Endothelial cell of umbilical vein (primary cell): ENCODE results near the gene OTX2. TPM values are rescaled to one million over a fixed set of nuclear protein-coding genes. Genes with fewer than 3 reads are reported as not detected.

ENCODE experiments used
- BruUV-seq: library from RNA; stranded (reverse); fragments of 400-500 nt; replicated peaks from 2 replicates; lab custom pipeline; 2021; lab: Mats Ljungman, UMichigan
- CTCF ChIA-PET: fragments of 300-600, 350-600 bp; sonication (Branson Sonifier 250); formaldehyde crosslinking; loops from one replicate; lab custom pipeline; 2021; ENCODE audit warnings: antibody characterized with exemption, inconsistent platforms; lab: Charles Lee
- POLR2A ChIA-PET: fragments of 300-600, 350-600 bp; sonication (Branson Sonifier 250); formaldehyde crosslinking; loops from one replicate; lab custom pipeline; 2021; ENCODE audit warnings: antibody characterized with exemption, inconsistent platforms; lab: Charles Lee
- DNase-seq: peaks from one replicate; pipeline ENCODE4 v3.0.0-alpha.2; 2011; ENCODE audit warnings: low read depth, low spot score
- FAIRE-seq: peaks from 2 replicates; lab custom pipeline; 2011; peaks lifted over from hg19 to GRCh38; lab: Jason Lieb, UNC
- H2AFZ ChIP-seq: 2 replicates; pipeline ENCODE4 v1.6.0; 2012; ENCODE audit warnings: low read depth, low read length, control low read depth, inconsistent platforms
- H3K27ac ChIP-seq: 2 replicates; pipeline ENCODE4 v1.5.1; 2011; ENCODE audit warnings: low read depth, mild to moderate bottlenecking, control low read depth, low read length, moderate library complexity; ENCODE audit not compliant: insufficient read depth
- H3K27me3 ChIP-seq, 2 experiments: 2 replicates each; pipeline versions ENCODE4 v1.6.0 to v1.6.1; 2011; ENCODE audit warnings: low read length in 2 of 2, mixed read lengths in 1 of 2; ENCODE audit not compliant: control insufficient read depth in 2 of 2, insufficient read depth in 2 of 2
- H3K36me3 ChIP-seq, 2 experiments: 2 replicates in 1 of 2; 3 replicates in 1 of 2; pipeline ENCODE4 v1.5.1; 2011; ENCODE audit warnings: low read length in 2 of 2, mild to moderate bottlenecking in 1 of 2, moderate library complexity in 1 of 2; ENCODE audit not compliant: control insufficient read depth in 2 of 2, insufficient read depth in 2 of 2; ENCODE audit errors: extremely low read depth in 1 of 2
- H3K4me1 ChIP-seq: 3 replicates; pipeline ENCODE4 v1.5.1; 2011; ENCODE audit warnings: mild to moderate bottlenecking, low read length; ENCODE audit not compliant: control insufficient read depth, insufficient read depth; ENCODE audit errors: extremely low read depth
- H3K4me2 ChIP-seq: 2 replicates; pipeline ENCODE4 v1.6.1; 2011; ENCODE audit warnings: low read length, control low read depth, mixed read lengths; ENCODE audit not compliant: insufficient read depth
- H3K4me3 ChIP-seq, 3 experiments: fragments of 200-600 bp in 1 of 3; sonication (generic), shearing (Covaris generic) in 1 of 3; replicated peaks in 1 of 3; 2 replicates each; pipeline ENCODE4 v1.5.1; 2011 to 2016; ENCODE audit warnings: control low read depth in 3 of 3, low read length in 3 of 3, mild to moderate bottlenecking in 2 of 3, inconsistent platforms in 1 of 3, low read depth in 1 of 3, moderate library complexity in 1 of 3; ENCODE audit not compliant: insufficient read depth in 1 of 3
- H3K79me2 ChIP-seq: 2 replicates; pipeline ENCODE4 v1.6.0; 2012; ENCODE audit warnings: low read length, inconsistent platforms; ENCODE audit not compliant: control insufficient read depth, insufficient read depth
- H3K9ac ChIP-seq: replicated peaks from 2 replicates; pipeline ENCODE3; 2011; ENCODE audit warnings: low read length, control low read depth; ENCODE audit not compliant: insufficient read depth; ENCODE audit errors: extremely low read depth
- H3K9me1 ChIP-seq: replicated peaks from 3 replicates; pipeline ENCODE4 v1.6.0; 2011; ENCODE audit warnings: mild to moderate bottlenecking, low read length; ENCODE audit not compliant: control insufficient read depth, insufficient read depth; ENCODE audit errors: extremely low read depth
- H3K9me3 ChIP-seq: replicated peaks from 2 replicates; pipeline ENCODE4 v1.5.1; 2012; ENCODE audit warnings: low read length, inconsistent platforms; ENCODE audit not compliant: control insufficient read depth, insufficient read depth
- H4K20me1 ChIP-seq: replicated peaks from 2 replicates; pipeline ENCODE3; 2011; ENCODE audit warnings: mild to moderate bottlenecking, low read length; ENCODE audit not compliant: control insufficient read depth, insufficient read depth; ENCODE audit errors: extremely low read depth
- EZH2 ChIP-seq: IDR thresholded peaks from 2 replicates; pipeline ENCODE4 v1.6.1; 2012; ENCODE audit warnings: borderline replicate concordance, low read depth, mild to moderate bottlenecking, moderate library complexity, low read length, inconsistent platforms; ENCODE audit not compliant: severe bottlenecking
- FOS ChIP-seq: IDR thresholded peaks from 2 replicates; pipeline ENCODE4 v1.6.1; 2011; ENCODE audit warnings: mild to moderate bottlenecking, low read length, moderate library complexity, borderline replicate concordance; ENCODE audit not compliant: insufficient read depth
- GATA2 ChIP-seq: IDR thresholded peaks from 2 replicates; pipeline ENCODE4 v1.7.0; 2011; ENCODE audit warnings: low read depth, mild to moderate bottlenecking, moderate library complexity, mixed read lengths, low read length; ENCODE audit not compliant: insufficient read length, insufficient read depth
- JUN ChIP-seq: IDR thresholded peaks from 2 replicates; pipeline ENCODE4 v1.6.1; 2011; ENCODE audit warnings: borderline replicate concordance, low read depth; ENCODE audit not compliant: insufficient read length, insufficient read depth
- MYC ChIP-seq: IDR thresholded peaks from one replicate; pipeline ENCODE4 v1.6.1; 2011; ENCODE audit warnings: mild to moderate bottlenecking, low read depth, low read length
- POLR2A ChIP-seq: IDR thresholded peaks from 2 replicates; pipeline ENCODE4 v1.6.1; 2012; ENCODE audit warnings: low read depth, mild to moderate bottlenecking, control low read depth, low read length
- POLR2AphosphoS5 ChIP-seq: IDR thresholded peaks from 2 replicates; pipeline ENCODE4 v1.6.1; 2012; ENCODE audit warnings: low read depth, mild to moderate bottlenecking, control low read depth, low read length, moderate library complexity; ENCODE audit not compliant: insufficient read depth
- dilution Hi-C: fragments of 300-500 bp; cut with MboI; formaldehyde crosslinking; loops from one replicate; pipeline ENCODE4 v1.15.0; 2019; ENCODE audit warnings: low sequenced_read_pairs; ENCODE audit not compliant: extremely low pct_ligation_motif_present
- intact Hi-C: fragments of 100-400 bp; cut with micrococcal nuclease; formaldehyde crosslinking; loops from one replicate; pipeline ENCODE4 v1.10.0; 2022
- polyA plus RNA-seq, 4 experiments: library from polyadenylated mRNA; depleted of rRNA in 3 of 4; stranded (reverse) in 3 of 4; unstranded in 1 of 4; fragments of >200 nt; gene quantifications; 2 replicates each; pipeline versions ENCODE4 v1.2.1 to v1.2.3, GENCODE V29; 2011 to 2012; ENCODE audit warnings: missing spikeins in 1 of 4
- total RNA-seq: library from RNA; stranded (reverse); gene quantifications from 2 replicates; pipeline ENCODE4 v1.2.3, GENCODE V29; 2021
- TF ChIP-seq, protein P1 (sequence below), 2 donors: IDR thresholded peaks; 1 replicate in 1 of 2; 2 replicates in 1 of 2; pipeline ENCODE4 v1.5.1; 2011; ENCODE audit warnings: low read length in 2 of 2, mild to moderate bottlenecking in 2 of 2, moderate library complexity in 2 of 2, control low read depth in 1 of 2, inconsistent platforms in 1 of 2, low read depth in 1 of 2; ENCODE audit not compliant: insufficient read depth in 1 of 2; ENCODE audit errors: extremely low read depth in 1 of 2
- TF ChIP-seq, protein P2 (sequence below): IDR thresholded peaks from 2 replicates; pipeline ENCODE4 v1.6.1; 2011; ENCODE audit not compliant: insufficient read depth, insufficient read length

The OTX2 gene
- total and polyA plus RNA-seq, 2 donors (not counting 3 experiments of a cell fraction or from before 2014, with no cell fraction given): not detected

DNA sequence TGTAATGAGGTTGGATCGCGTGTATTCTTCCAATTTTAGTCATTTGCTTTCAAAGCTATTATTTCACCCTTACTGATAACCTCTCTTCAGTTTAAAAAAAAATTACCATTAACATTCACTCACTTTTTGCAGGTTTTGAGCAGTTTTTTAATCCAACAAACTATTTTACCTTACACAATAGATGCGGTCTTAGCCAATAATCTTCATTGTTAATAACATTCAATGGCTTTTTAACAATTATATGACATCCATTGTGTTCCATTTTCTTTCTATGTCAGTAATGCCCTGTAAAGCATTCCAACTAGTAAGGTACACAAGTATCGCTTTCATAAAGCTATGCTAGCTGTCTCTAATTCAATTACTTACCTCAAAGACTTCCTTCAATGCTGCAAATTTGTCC lies 18.9 kb upstream of the OTX2 start:
- CTCF ChIA-PET: no interaction called here
- FAIRE-seq: no peak

More for the DNA sequence above, 18.9 kb upstream of the OTX2 start:
- no peak overlapping the region for H3K4me2 ChIP-seq
- peaks cover 0 to 3% of the 10 kb centered on the region in 2 experiments for H3K27me3 ChIP-seq
- no TSS peak for BruUV-seq
- H3K9ac ChIP-seq: no peak overlapping the region
- H3K27ac ChIP-seq: no peak overlapping the region
- dilution Hi-C loops: no loop called here
- intact Hi-C loops: no loop called here
- H3K4me3 ChIP-seq: no peak overlapping the region
- H3K36me3 ChIP-seq: no peaks in the 10 kb centered on the region
- no peaks in the 10 kb centered on the region for H3K9me3 ChIP-seq
- TF ChIP-seq POLR2AphosphoS5: no peak
- TF ChIP-seq GATA2: no peak
- TF ChIP-seq MYC: no peak
- TF ChIP-seq EZH2: no peak
- TF ChIP-seq, protein P1, sequence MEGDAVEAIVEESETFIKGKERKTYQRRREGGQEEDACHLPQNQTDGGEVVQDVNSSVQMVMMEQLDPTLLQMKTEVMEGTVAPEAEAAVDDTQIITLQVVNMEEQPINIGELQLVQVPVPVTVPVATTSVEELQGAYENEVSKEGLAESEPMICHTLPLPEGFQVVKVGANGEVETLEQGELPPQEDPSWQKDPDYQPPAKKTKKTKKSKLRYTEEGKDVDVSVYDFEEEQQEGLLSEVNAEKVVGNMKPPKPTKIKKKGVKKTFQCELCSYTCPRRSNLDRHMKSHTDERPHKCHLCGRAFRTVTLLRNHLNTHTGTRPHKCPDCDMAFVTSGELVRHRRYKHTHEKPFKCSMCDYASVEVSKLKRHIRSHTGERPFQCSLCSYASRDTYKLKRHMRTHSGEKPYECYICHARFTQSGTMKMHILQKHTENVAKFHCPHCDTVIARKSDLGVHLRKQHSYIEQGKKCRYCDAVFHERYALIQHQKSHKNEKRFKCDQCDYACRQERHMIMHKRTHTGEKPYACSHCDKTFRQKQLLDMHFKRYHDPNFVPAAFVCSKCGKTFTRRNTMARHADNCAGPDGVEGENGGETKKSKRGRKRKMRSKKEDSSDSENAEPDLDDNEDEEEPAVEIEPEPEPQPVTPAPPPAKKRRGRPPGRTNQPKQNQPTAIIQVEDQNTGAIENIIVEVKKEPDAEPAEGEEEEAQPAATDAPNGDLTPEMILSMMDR (IDR thresholded peaks at IDR 0.05; ENCODE audit: extremely low read depth in 1 of 2, insufficient read depth in 1 of 2, low read depth in 1 of 2, low read length in 2 of 2): no peak
- TF ChIP-seq FOS: no peak
- TF ChIP-seq JUN: no peak
- no peak for TF ChIP-seq POLR2A
- TF ChIP-seq, protein P2, sequence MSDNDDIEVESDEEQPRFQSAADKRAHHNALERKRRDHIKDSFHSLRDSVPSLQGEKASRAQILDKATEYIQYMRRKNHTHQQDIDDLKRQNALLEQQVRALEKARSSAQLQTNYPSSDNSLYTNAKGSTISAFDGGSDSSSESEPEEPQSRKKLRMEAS: no peak
- H3K9me1 ChIP-seq: no peaks in the 10 kb centered on the region
- no peaks in the 10 kb centered on the region for H4K20me1 ChIP-seq
- no peaks in the 10 kb centered on the region for H3K4me1 ChIP-seq
- H2AFZ ChIP-seq: no peak overlapping the region
- DNase-seq: no peak
- POLR2A ChIA-PET: no interaction called here
- H3K79me2 ChIP-seq: no peaks in the 10 kb centered on the region
